Body of pancreas (tissue), 4 donors: Measurements from ENCODE around the gene REV3L. TPM values are rescaled to one million over a fixed set of nuclear protein-coding genes. Genes with fewer than 3 reads are reported as not detected.
A peak's percentile ranks its signal among the peaks of the same experiment; 100 is the strongest.

Source experiments
- ATAC-seq: fragments of 150-250 bp; one replicate; pipeline ENCODE4 v1.9.1; 2016
- DNase-seq, 4 donors: peaks; one replicate each; pipeline ENCODE4 v3.0.0-alpha.2; 2019
- H3K27ac ChIP-seq, 4 donors: fragments of 200-600 bp; sonication (generic); 1 replicate in 3 of 4; 2 replicates in 1 of 4; pipeline versions ENCODE4 v1.5.1 to v1.6.1; 2016 to 2019; ENCODE audit warnings: mild to moderate bottlenecking in 1 of 4, mixed read lengths in 1 of 4, moderate library complexity in 1 of 4
- H3K27me3 ChIP-seq, 2 donors: fragments of 200-600 bp; sonication (generic); one replicate each; pipeline ENCODE4 v1.6.0; 2016; ENCODE audit warnings: mild to moderate bottlenecking in 1 of 2
- H3K36me3 ChIP-seq, 2 donors: fragments of 200-600 bp; sonication (generic); replicated peaks in 1 of 2; 2 replicates each; pipeline ENCODE4 v1.5.1; 2016; ENCODE audit warnings: low read depth in 2 of 2; ENCODE audit not compliant: insufficient read depth in 1 of 2
- H3K4me1 ChIP-seq: fragments of 200-600 bp; sonication (generic); one replicate; pipeline ENCODE4 v1.6.0; 2016
- H3K4me3 ChIP-seq, 2 donors: fragments of 200-600 bp; sonication (generic); 1 replicate in 1 of 2; 2 replicates in 1 of 2; pipeline ENCODE4 v1.5.1; 2016 to 2019
- H3K9me3 ChIP-seq, 3 donors: fragments of 200-600 bp; sonication (generic); 1 replicate in 2 of 3; 2 replicates in 1 of 3; pipeline ENCODE4 v1.5.1; 2016
- POLR2A ChIP-seq, 3 donors: fragments of 450-650 bp; IDR thresholded peaks; one replicate each; pipeline ENCODE4 v1.6.1; 2016; ENCODE audit warnings: antibody characterized with exemption in 3 of 3, mild to moderate bottlenecking in 2 of 3
- WGBS, 2 donors: methylation state at CpG; one replicate each; pipeline ENCODE4 v1.1.5; 2017; 5-methylcytosine and 5-hydroxymethylcytosine counted together
- intact Hi-C: fragments of 100-400 bp; cut with DNase I; formaldehyde crosslinking; loops from one replicate; pipeline ENCODE4 v1.15.1; 2023
- total RNA-seq, 2 donors: library from RNA; depleted of rRNA; stranded (reverse); fragments of >200 nt; gene quantifications; one replicate each; pipeline ENCODE4 v1.1.0, GENCODE V29; 2016
- TF ChIP-seq, protein P1 (sequence below), 7 experiments: fragments of 450-650 bp in 4 of 7; fragments of 200-600 bp in 3 of 7; sonication (generic) in 3 of 7; IDR thresholded peaks; one replicate each; pipeline ENCODE4 v1.5.1; 2016 to 2019; ENCODE audit warnings: antibody characterized with exemption in 7 of 7

REV3L gene
- total RNA-seq, 2 donors from 2014 or later = 28.3 to 29.7 TPM

DNA sequence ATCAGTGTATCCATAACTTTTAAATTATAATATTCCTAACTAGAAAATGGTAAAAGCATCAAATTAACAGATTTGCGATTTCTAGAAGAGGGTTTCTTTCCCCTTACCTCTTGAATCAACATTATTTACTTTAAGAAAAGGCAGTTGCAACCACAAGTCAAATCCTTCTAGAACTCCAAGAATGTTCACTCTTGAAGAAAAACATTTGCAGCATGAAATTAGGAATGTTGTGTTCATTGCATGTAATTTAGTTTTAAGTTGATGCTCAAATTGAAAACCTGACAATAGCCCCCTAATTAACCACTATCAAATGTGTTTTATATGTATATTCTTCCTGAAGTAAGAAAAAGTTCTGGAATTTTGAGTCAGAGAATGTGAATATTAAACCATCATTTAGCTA lies 2.3 kb upstream of the REV3L start:
- H3K9me3 ChIP-seq = no peaks in the 10 kb centered on the region
- 65 to 70% methylated on average over 1 of the region's 1 CpG for WGBS, 2 donors
- intact Hi-C loops = no loop called here
- peaks cover 23% of the 10 kb centered on the region for H3K4me1 ChIP-seq
- no peaks in the 10 kb centered on the region for H3K27me3 ChIP-seq
- H3K4me3 ChIP-seq = no peak overlapping the region
- DNase-seq = no peak
- no peaks in the 10 kb centered on the region for H3K36me3 ChIP-seq
- ATAC-seq = no peak
- peak overlapping the region in 3 of 4 donors; percentile 98 to 99 (median 99) for H3K27ac ChIP-seq
- TF ChIP-seq, protein P1, sequence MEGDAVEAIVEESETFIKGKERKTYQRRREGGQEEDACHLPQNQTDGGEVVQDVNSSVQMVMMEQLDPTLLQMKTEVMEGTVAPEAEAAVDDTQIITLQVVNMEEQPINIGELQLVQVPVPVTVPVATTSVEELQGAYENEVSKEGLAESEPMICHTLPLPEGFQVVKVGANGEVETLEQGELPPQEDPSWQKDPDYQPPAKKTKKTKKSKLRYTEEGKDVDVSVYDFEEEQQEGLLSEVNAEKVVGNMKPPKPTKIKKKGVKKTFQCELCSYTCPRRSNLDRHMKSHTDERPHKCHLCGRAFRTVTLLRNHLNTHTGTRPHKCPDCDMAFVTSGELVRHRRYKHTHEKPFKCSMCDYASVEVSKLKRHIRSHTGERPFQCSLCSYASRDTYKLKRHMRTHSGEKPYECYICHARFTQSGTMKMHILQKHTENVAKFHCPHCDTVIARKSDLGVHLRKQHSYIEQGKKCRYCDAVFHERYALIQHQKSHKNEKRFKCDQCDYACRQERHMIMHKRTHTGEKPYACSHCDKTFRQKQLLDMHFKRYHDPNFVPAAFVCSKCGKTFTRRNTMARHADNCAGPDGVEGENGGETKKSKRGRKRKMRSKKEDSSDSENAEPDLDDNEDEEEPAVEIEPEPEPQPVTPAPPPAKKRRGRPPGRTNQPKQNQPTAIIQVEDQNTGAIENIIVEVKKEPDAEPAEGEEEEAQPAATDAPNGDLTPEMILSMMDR (IDR thresholded peaks at IDR 0.05) = no peak
- TF ChIP-seq POLR2A (IDR thresholded peaks at IDR 0.05) = no peak

- no peaks in the 10 kb centered on the region for H3K9me3 ChIP-seq
- 13 to 15% methylated on average over 8 of the region's 8 CpGs for WGBS, 2 donors
- H3K36me3 ChIP-seq = no peaks in the 10 kb centered on the region
- no peak overlapping the region for H3K4me3 ChIP-seq
- ATAC-seq (no peak), DNase-seq (no peak)
- no peaks in the 10 kb centered on the region for H3K27me3 ChIP-seq
- intact Hi-C loops = no loop called here
- no peak for TF ChIP-seq POLR2A (IDR thresholded peaks at IDR 0.05)
- TF ChIP-seq, protein P1 (IDR thresholded peaks at IDR 0.05) = no peak
- peaks cover 26% of the 10 kb centered on the region for H3K4me1 ChIP-seq
- H3K27ac ChIP-seq = peak overlapping the region; percentile 97 to 99 (median 98)
Observed at GRCh38 chr6:111484633-111484930, 1.6 kb upstream of the REV3L start.

DNA sequence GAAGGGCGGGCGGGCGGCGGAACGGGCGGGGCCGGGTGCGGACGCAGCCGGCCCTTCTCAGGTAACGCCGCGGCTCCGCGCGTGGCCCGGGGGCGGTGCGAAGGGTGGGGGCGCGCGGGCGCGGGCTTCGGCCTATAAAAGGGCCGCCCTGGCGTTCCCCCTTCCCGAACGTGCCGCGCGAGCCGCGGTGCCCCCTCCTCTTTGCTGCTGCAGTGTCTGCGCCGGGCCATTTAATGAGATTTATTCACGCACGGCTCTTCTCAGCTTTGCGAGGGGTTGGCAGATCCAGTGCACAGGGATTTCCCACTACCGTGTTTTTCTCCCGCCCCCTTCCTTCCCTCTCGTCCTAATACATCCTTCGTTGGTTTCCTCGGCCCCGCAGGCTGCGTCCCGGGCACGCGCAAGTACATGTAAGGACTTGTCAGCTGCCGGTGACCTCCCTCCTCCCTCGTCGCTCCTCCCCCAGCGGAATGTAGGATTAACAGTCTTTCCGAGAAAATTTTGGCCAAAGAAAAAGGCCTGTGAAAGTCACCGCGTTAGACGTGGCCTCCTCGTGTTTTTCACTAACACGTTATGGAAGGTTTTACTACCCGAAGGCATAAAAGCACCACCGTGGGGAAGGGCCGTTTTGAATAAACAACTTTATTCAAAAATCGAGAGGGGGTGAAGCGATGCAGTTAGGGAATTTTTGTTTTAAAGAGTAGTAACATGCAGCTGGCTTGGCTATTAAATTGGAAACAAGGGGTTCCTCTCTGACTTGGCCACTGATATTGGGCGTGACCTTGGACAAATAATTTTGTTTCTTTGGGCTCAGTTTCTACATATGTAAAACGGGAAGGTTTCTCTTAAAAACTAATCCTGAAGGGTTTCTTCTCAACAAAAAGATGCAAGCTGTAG lies 966 bp upstream of the REV3L start:
- DNase-seq = peak; percentile 91 to 96 (median 93)
- H3K36me3 ChIP-seq = no peaks in the 10 kb centered on the region
- WGBS, 2 donors = 0 to 1% methylated on average over 37 to 62 of the region's 66 CpGs
- peaks cover 32% of the 10 kb centered on the region for H3K4me1 ChIP-seq
- H3K27ac ChIP-seq = peak overlapping the region; percentile 97 to 99 (median 98)
- ATAC-seq = peak; percentile 88
- H3K4me3 ChIP-seq = peak overlapping the region; percentile 67 to 74
- TF ChIP-seq, protein P1 (IDR thresholded peaks at IDR 0.05) = peak in 3 of 7 experiments; percentile 8 to 14 (median 10)
- peak; percentile 88 to 97 (median 96) for TF ChIP-seq POLR2A (IDR thresholded peaks at IDR 0.05)
- no peaks in the 10 kb centered on the region for H3K9me3 ChIP-seq
- H3K27me3 ChIP-seq = no peaks in the 10 kb centered on the region
- intact Hi-C loops = no loop called here

DNA sequence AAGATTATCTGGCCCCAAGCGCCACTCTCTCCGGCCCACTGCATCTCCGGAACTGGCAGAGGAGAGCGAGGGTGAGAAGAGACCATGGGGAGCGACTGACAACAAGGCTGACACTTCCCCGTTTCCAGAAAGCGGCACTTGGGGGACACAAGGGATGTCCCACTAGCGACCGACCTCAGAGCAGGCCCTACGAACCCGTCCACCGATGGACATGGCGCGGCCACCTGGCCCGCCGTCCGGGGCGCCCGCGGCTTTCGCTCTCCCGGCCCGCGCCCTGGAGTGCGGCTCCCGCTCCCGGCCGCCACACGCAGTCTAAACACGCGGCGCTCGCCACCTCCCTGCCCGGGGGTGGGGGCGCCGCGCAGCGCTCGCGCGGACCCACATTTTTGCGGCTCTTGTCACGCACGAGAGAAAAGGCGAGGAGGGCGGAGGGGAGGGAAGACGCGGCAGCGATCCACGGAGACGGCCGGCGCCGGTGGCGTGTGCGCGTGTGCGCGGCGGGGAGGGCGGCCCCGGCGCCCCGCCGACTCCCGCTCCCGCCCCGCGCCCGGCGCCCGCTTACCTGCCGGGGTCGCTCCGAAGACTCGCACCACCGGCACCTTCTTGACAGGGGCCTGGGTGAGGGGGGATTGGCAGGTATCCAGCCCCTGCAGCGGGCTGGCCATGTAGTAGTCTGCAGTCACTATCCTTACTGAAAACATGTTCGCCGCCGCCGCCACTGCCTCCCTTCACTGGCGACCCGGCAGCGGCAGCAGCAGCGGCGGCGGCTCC lies 645 bp downstream of the REV3L start:
- H3K4me1 ChIP-seq = peaks cover 45% of the 10 kb centered on the region
- 0% methylated on average over 88 of the region's 88 CpGs; no CpG with 5 or more reads in 1 of the 2 donors for WGBS, 2 donors

More for the DNA sequence above, 645 bp downstream of the REV3L start:
- H3K9me3 ChIP-seq = no peaks in the 10 kb centered on the region
- no peaks in the 10 kb centered on the region for H3K27me3 ChIP-seq
- H3K27ac ChIP-seq = peak overlapping the region; percentile 97 to 99 (median 98)
- peak; percentile 26 to 30 (median 30) for TF ChIP-seq POLR2A (IDR thresholded peaks at IDR 0.05)
- TF ChIP-seq, protein P1 (IDR thresholded peaks at IDR 0.05) = peak in 3 of 7 experiments; percentile 9 to 12 (median 12)
- intact Hi-C loops = no loop called here
- DNase-seq (peak; percentile 50 to 66 (median 59)), ATAC-seq (peak; percentile 33)
- H3K4me3 ChIP-seq = peak overlapping the region; percentile 67 to 74
- H3K36me3 ChIP-seq = no peaks in the 10 kb centered on the region
